Trophoblast cell (in vitro differentiated cells and primary cell): ENCODE results near the gene RARB.

Source experiments
- DNase-seq, 2 donors: peaks; one replicate each; pipeline ENCODE4 v3.0.0-alpha.2; 2016
- H2AFZ ChIP-seq: 2 replicates; pipeline ENCODE4 v1.6.1; 2013; ENCODE audit warnings: low read length, moderate library complexity, mild to moderate bottlenecking; ENCODE audit not compliant: insufficient read depth, poor library complexity
- H2AK5ac ChIP-seq: 2 replicates; pipeline ENCODE4 v1.6.1; 2013; ENCODE audit warnings: mild to moderate bottlenecking, low read length
- H2BK120ac ChIP-seq: 2 replicates; pipeline ENCODE4 v1.6.1; 2013; ENCODE audit warnings: low read length, mild to moderate bottlenecking, moderate library complexity; ENCODE audit not compliant: insufficient read depth, poor library complexity
- H2BK12ac ChIP-seq: 2 replicates; pipeline ENCODE4 v1.6.1; 2013; ENCODE audit warnings: mild to moderate bottlenecking, low read length, moderate library complexity
- H2BK5ac ChIP-seq: 2 replicates; pipeline ENCODE4 v1.6.1; 2013; ENCODE audit warnings: low read length, low read depth, moderate library complexity, mild to moderate bottlenecking; ENCODE audit not compliant: poor library complexity
- H3K14ac ChIP-seq: 2 replicates; pipeline ENCODE4 v1.6.1; 2013; ENCODE audit warnings: mild to moderate bottlenecking, low read length
- H3K18ac ChIP-seq: 2 replicates; pipeline ENCODE4 v1.6.1; 2013; ENCODE audit warnings: mild to moderate bottlenecking, low read length
- H3K23ac ChIP-seq: 2 replicates; pipeline ENCODE4 v1.6.1; 2013; ENCODE audit warnings: low read length
- H3K27ac ChIP-seq: 2 replicates; pipeline ENCODE4 v1.5.1; 2013; ENCODE audit warnings: low read depth, mild to moderate bottlenecking, inconsistent platforms, low read length, moderate library complexity
- H3K27me3 ChIP-seq: 2 replicates; pipeline ENCODE4 v1.6.1; 2013; ENCODE audit warnings: inconsistent platforms, mild to moderate bottlenecking, low read length, moderate library complexity; ENCODE audit not compliant: insufficient read depth
- H3K36me3 ChIP-seq, 2 experiments: 1 replicate in 1 of 2; 2 replicates in 1 of 2; pipeline ENCODE4 v1.6.1; 2013; ENCODE audit warnings: low read length in 2 of 2, mild to moderate bottlenecking in 2 of 2, moderate library complexity in 1 of 2; ENCODE audit not compliant: insufficient read depth in 2 of 2, control insufficient read depth in 1 of 2
- H3K4ac ChIP-seq: 2 replicates; pipeline ENCODE4 v1.6.1; 2013; ENCODE audit warnings: low read depth, mild to moderate bottlenecking, low read length, moderate library complexity
- H3K4me1 ChIP-seq, 2 experiments: 1 replicate in 1 of 2; 2 replicates in 1 of 2; pipeline ENCODE4 v1.6.1; 2013; ENCODE audit warnings: low read length in 2 of 2, mild to moderate bottlenecking in 2 of 2, moderate library complexity in 1 of 2; ENCODE audit not compliant: insufficient read depth in 2 of 2, control insufficient read depth in 1 of 2
- H3K4me2 ChIP-seq: 2 replicates; pipeline ENCODE4 v1.6.1; 2013; ENCODE audit warnings: inconsistent platforms, mild to moderate bottlenecking, low read length, moderate library complexity
- H3K4me3 ChIP-seq: 2 replicates; pipeline ENCODE4 v1.5.1; 2013; ENCODE audit warnings: mild to moderate bottlenecking, low read depth, low read length, inconsistent platforms
- H3K79me1 ChIP-seq: one replicate; pipeline ENCODE4 v1.6.1; 2013; ENCODE audit warnings: low read length
- H3K79me2 ChIP-seq: 2 replicates; pipeline ENCODE4 v1.6.1; 2013; ENCODE audit warnings: low read length, mild to moderate bottlenecking; ENCODE audit not compliant: control insufficient read depth, insufficient read depth, poor library complexity
- H3K9ac ChIP-seq: 2 replicates; pipeline ENCODE4 v1.6.1; 2013; ENCODE audit warnings: mild to moderate bottlenecking, low read length
- H3K9me3 ChIP-seq: 2 replicates; pipeline ENCODE4 v1.6.1; 2013; ENCODE audit warnings: low read depth, mild to moderate bottlenecking, control low read depth, inconsistent platforms, low read length; ENCODE audit not compliant: insufficient read depth
- H4K12ac ChIP-seq: 2 replicates; pipeline ENCODE4 v1.6.1; 2013; ENCODE audit warnings: low read depth, mild to moderate bottlenecking, low read length, moderate library complexity
- H4K8ac ChIP-seq: 2 replicates; pipeline ENCODE4 v1.6.1; 2013; ENCODE audit warnings: low read depth, mild to moderate bottlenecking, low read length, moderate library complexity
- H4K91ac ChIP-seq: one replicate; pipeline ENCODE4 v1.6.1; 2013; ENCODE audit warnings: low read depth, mild to moderate bottlenecking, low read length, moderate library complexity
- WGBS: extraction: QIAGEN DNeasy Blood & Tissue Kit; methylation state at CpG from one replicate; pipeline ENCODE4 v1.1.7; 2013; ENCODE audit warnings: missing lambda C conversion rate; ENCODE audit not compliant: insufficient read length, insufficient coverage; ENCODE audit errors: extremely low coverage; 5-methylcytosine and 5-hydroxymethylcytosine counted together

RARB gene

DNA sequence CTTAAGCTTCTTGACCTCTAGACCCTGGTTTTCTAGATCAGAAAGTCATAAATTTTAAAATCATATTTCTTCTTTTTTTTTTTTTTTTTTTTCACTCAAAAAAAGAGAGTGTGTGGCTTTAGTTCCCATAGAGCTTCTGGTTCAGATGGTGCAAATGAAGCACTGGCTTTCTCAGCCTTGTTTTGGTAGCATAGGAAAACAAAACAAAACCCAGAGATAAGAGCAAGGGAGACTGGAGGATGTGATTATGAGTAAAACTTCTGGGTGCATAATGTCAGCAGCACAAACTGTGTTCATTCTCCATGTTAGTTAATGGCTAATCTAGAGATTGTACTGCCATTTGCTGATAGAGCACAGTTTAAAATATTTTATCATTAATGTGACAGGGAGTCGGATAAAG lies 55.4 kb downstream of the RARB start:
- peaks cover 0 to 2% of the 10 kb centered on the region in 2 experiments for H3K36me3 ChIP-seq

DNA sequence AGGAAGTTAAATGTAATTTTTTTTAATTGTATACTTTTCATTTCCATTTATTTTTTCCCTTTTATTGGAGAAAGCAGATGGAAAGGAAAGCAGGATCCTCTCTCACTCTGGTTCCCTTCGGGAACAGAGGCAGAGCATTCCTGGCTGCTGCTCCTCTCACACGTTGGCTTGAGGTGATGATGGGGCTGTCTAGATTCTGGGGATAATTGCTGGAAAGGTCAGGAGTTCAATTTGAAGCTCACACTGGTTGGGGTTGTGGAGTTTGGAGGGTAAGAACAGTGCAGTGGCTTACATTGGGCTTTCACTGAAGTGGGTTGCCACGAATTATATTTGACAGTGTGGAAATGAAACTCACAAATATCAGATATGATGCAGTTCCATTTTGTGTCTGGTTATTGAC lies 57.6 kb downstream of the RARB start:
- Histone ChIP-seq H2AFZ (no peak overlapping the region), H3K4me3 (no peak overlapping the region), H3K9ac (no peak overlapping the region), H2BK120ac (no peak overlapping the region), H3K79me1 (no peaks in the 10 kb centered on the region), H3K27ac (no peak overlapping the region), H4K12ac (no peak overlapping the region), H3K23ac (no peak overlapping the region), H4K91ac (no peak overlapping the region), H3K27me3 (no peaks in the 10 kb centered on the region), H2BK5ac (no peak overlapping the region), H4K8ac (no peak overlapping the region), H3K79me2 (no peaks in the 10 kb centered on the region), H3K36me3 (peaks cover 0 to 2% of the 10 kb centered on the region in 2 experiments), H3K4me2 (no peak overlapping the region), H3K9me3 (no peaks in the 10 kb centered on the region), H3K4ac (no peak overlapping the region), H2AK5ac (no peak overlapping the region), H3K4me1 (peaks cover 0 to 6% of the 10 kb centered on the region in 2 experiments), H2BK12ac (no peak overlapping the region), H3K18ac (no peak overlapping the region), H3K14ac (no peak overlapping the region)
- WGBS: no CpG with 5 or more reads among the region's 3 CpGs
- no peak for DNase-seq

More for the DNA sequence above, 55.4 kb downstream of the RARB start:
- H3K4me1 ChIP-seq: peaks cover 4 to 6% of the 10 kb centered on the region in 2 experiments
- no peaks in the 10 kb centered on the region for H3K9me3 ChIP-seq
- no peak overlapping the region for H3K14ac ChIP-seq
- no CpG with 5 or more reads among the region's 1 CpG for WGBS
- H3K79me1 ChIP-seq: no peaks in the 10 kb centered on the region
- H3K23ac ChIP-seq: no peak overlapping the region
- H3K27ac ChIP-seq: no peak overlapping the region
- H3K4ac ChIP-seq: no peak overlapping the region
- no peak overlapping the region for H3K4me2 ChIP-seq
- H3K79me2 ChIP-seq: no peaks in the 10 kb centered on the region
- H2AK5ac ChIP-seq: no peak overlapping the region
- no peak overlapping the region for H2AFZ ChIP-seq
- no peak overlapping the region for H4K91ac ChIP-seq
- DNase-seq: no peak
- H2BK120ac ChIP-seq: no peak overlapping the region
- no peaks in the 10 kb centered on the region for H3K27me3 ChIP-seq
- H4K8ac ChIP-seq: no peak overlapping the region
- no peak overlapping the region for H3K9ac ChIP-seq
- no peak overlapping the region for H3K4me3 ChIP-seq
- H2BK12ac ChIP-seq: no peak overlapping the region
- no peak overlapping the region for H3K18ac ChIP-seq
- H2BK5ac ChIP-seq: no peak overlapping the region
- H4K12ac ChIP-seq: no peak overlapping the region

DNA sequence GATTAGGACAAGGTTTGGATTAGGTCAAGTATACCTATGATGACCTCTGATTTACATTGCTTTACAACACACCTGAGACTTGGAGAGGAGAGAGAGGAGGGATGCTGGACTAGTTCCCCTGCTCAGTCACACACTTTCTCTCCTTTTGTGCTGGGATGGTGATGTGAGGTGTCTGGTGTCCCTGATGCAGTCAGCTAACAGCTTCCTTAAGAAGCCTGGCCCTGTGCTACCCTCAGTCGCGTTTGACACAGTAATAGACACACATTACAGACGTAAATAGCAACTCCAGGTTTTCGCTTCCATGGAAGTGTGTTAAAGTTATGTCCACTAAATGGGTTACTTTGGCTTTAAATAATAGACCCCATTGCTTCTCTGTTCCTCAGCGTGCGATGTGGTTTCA lies 58.9 kb downstream of the RARB start:
- Histone ChIP-seq H3K23ac (no peak overlapping the region), H3K4ac (no peak overlapping the region), H2AK5ac (no peak overlapping the region), H2AFZ (no peak overlapping the region), H3K9ac (no peak overlapping the region), H3K36me3 (peaks cover 0 to 2% of the 10 kb centered on the region in 2 experiments), H4K8ac (no peak overlapping the region), H4K91ac (no peak overlapping the region), H2BK120ac (no peak overlapping the region), H4K12ac (no peak overlapping the region), H3K9me3 (no peaks in the 10 kb centered on the region), H3K79me2 (no peaks in the 10 kb centered on the region), H3K27me3 (no peaks in the 10 kb centered on the region), H3K14ac (no peak overlapping the region), H3K18ac (no peak overlapping the region), H3K79me1 (no peaks in the 10 kb centered on the region), H3K27ac (no peak overlapping the region), H3K4me3 (no peak overlapping the region), H2BK5ac (no peak overlapping the region), H3K4me1 (peaks cover 0 to 6% of the 10 kb centered on the region in 2 experiments), H3K4me2 (no peak overlapping the region), H2BK12ac (no peak overlapping the region)
- DNase-seq: no peak
- no CpG with 5 or more reads among the region's 6 CpGs for WGBS

DNA sequence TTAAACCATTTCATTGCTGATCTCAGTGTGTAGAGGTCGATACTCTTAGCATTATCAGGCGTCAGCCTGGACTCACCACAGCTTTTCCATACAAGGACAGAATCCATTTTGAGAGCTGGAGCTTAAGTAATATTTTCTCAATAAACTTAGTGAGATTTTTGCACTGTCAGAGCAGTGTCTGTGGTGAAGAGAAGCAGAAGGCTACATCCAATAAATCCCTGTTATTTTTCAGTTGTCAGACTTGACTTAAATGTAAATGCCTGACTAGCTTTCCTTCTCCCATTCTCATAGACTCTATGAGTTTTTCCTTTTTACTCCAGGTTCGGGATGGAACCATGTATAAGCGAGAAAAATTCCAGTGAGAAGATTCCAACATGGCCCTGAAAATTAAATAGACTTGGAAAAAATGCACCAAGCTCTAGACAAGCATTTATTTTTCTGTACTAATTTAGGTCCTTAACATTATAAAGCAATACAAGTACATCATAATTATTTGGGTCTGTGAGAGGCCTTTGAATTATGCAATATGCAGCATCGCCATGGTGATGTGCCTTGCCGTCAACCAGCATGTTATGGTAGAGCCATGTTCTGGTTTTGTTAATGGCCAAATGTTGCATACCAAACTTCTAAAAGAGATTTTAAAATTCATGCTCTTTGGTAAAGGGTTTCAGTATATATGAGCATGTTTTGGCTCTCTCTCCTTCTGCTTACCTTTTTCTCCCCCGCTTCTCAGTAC lies 62.0 kb downstream of the RARB start:
- Histone ChIP-seq H3K4me2 (no peak overlapping the region), H3K79me1 (no peaks in the 10 kb centered on the region), H3K36me3 (peaks cover 0 to 6% of the 10 kb centered on the region in 2 experiments), H3K23ac (no peak overlapping the region), H4K91ac (no peak overlapping the region), H3K4me3 (no peak overlapping the region), H3K4ac (no peak overlapping the region), H2BK5ac (no peak overlapping the region), H3K4me1 (peaks cover 0 to 4% of the 10 kb centered on the region in 2 experiments), H3K18ac (no peak overlapping the region), H2AFZ (no peak overlapping the region), H3K14ac (no peak overlapping the region), H2AK5ac (no peak overlapping the region), H2BK12ac (peak overlapping the region; percentile 54), H3K27ac (no peak overlapping the region), H3K9me3 (peaks cover 4% of the 10 kb centered on the region), H4K8ac (no peak overlapping the region), H4K12ac (no peak overlapping the region), H3K79me2 (no peaks in the 10 kb centered on the region), H3K27me3 (no peaks in the 10 kb centered on the region), H2BK120ac (no peak overlapping the region), H3K9ac (no peak overlapping the region)
- no CpG with 5 or more reads among the region's 7 CpGs for WGBS
- DNase-seq: no peak
